HG03135 (cell line): ENCODE measurements around the gene FUT8.

ENCODE experiments used
- ATAC-seq: cut with Tn5 transposase; IDR thresholded peaks from one replicate; pipeline ENCODE4 v1.9.1; 2021; ENCODE audit warnings: mild to moderate bottlenecking, moderate library complexity; ENCODE audit not compliant: unreplicated experiment

Gene FUT8

GRCh38 chr14:65412032-65412846 lies at the start of gene FUT8:
Gene FUT8, plus strand, starts transcription at chr14:65412730. Its CDS starts 148,834 bp downstream, at chr14:65561564.
- ATAC-seq, result peak; percentile 61

DNA sequence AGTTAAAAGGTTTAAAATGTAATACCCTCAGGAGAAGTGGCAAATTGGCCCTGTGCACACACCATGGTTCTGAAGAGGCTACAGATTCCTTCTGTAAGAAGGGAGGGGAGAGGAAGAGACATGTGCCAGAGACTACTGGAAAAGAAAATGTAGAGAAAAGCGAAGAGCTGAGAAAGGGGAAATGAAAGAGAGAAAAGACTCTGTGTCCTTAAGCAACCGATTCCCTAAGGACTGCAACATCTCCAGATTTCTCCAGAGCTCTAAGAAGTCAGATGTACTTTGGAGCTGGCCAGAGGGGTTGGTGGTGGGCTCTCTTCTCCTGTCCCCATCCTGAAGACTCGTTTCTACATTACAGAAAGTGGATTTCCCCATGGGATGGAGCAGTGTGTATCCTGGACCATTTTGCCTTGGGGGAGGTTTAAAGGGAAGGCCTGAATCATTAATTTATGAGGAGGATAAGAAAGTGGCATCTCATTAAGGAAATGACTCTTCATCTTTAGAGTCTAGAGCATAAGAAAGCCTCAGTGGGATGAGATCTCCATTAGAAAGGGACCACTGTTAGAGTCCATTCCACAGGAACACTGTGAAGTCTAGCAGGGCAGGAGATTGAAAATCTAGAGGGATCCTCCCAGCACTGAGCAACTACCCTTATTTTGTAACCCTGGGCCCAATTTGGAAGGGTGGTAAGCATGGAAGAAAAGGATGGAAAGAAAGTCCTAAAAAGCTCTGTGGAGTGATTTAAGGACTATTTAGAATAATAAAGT lies 45.5 kb upstream of the FUT8 start:
- no peak for ATAC-seq

- no peak for ATAC-seq
Measured at GRCh38 chr14:65369560-65369959, 43.0 kb upstream of the FUT8 start.

- ATAC-seq, result no peak
Measured at GRCh38 chr14:65370801-65371248, 41.7 kb upstream of the FUT8 start.

DNA sequence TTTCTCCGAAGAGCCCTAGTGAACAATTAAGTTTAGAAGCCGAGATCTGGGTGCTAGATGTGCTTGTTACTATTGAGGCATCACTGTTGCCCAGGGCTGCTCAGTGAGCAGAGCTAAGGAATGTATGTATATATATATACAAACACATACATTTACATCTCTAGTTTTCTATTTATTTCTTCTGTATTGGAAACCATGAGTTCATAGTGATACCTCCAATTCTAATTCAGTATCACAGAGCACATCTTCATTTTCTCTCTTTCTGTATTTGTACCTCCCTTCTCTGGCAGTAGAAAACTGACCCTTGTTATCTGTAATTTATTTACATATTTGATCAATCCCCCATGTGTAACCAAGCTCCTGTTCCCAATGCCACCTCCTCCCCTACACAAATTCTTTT lies 40.7 kb upstream of the FUT8 start:
- ATAC-seq, result no peak

DNA sequence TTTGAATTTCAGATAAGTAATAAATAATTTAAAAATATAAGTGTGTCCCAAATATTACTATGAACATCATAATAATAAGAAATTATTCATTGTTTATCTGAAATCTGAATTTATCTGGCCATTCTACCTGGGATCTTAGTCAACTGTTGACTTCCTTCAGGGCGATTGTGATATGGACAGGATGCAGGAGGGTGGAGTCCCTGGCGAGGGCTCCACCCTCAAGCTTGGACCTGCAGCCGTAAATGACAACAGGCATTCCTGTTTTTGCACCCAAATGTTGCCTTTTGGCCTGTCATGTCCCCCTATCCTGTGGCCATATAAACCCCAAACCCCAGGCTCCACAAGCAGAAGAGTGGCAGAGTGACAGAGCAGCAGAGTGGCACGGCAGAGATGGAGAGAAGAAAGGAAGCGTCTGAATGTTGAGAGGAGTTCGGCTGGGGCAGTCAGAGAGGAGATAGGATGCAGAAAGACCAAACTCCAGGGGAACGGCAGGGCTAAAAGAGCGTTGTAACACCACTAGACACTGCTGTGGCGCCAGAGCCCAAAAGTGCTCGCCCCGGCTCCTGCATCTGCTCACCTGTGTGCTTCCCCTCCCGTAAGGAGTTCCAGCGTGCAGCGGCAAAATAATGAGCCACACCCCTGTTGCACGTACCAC lies 39.4 kb upstream of the FUT8 start:
- no peak for ATAC-seq

- no peak for ATAC-seq
Measured at GRCh38 chr14:65373671-65374039, 38.9 kb upstream of the FUT8 start.

DNA sequence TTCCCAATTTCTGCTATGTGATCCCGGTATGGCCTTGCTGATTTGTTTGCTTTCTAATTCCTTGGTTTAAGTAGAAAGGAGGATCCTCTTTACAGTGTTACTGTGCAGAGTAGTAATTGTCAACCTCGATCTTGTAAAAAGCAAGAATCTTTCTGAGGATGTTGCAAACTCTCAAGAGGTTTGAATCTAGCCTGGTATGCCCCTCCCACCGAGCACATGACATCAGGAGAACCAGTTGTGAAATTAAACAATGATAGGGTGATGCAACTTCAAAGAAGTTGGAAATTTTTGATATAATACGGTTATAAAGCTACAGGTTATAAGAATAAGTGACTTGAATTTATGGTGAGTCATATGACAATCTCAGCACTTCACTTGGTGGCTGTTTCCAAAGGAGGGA lies 35.0 kb upstream of the FUT8 start:
- no peak for ATAC-seq

DNA sequence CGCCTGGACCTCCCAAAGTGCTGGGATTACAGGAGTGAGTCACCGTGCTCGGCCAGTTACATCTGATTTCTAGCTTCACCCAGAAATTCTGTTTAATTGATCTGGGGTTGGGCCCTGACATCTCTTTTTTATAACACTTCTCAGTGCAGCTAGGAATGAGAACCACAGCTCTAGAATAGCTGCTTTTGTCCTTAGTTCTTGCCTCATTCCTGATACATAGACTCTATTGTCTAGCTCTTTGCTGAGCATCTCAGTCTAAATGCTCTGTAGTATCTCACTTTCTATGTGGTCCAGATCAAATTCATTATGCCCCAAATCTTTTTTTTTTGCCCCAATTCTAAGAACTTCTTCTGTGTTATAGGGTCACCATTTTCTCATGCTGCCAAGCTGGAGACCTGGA lies 29.9 kb upstream of the FUT8 start:
- no peak for ATAC-seq

GRCh38 chr14:65387171-65387570 lies 25.4 kb upstream of the FUT8 start:
- ATAC-seq, result no peak

DNA sequence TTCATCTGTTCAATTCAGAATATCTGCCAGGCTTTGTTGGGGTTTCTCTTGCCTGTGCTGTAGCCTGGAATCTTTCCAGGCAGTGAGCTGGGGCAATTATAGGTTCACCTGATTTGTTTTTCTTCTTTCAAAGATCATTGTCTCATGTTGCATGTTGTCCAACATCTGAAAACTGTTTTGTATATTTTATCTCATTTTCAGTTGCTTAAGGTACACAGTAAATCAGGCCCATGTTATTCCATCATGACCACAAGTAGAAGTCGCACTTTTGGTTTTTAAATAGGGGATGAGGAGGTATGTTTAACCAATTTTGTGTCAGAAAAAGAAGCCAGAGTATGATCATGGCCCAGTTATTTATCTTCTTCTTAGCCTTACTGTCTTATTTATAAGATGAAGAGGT lies 24.9 kb upstream of the FUT8 start:
- ATAC-seq, result no peak

GRCh38 chr14:65392296-65392695 lies 20.2 kb upstream of the FUT8 start:
- ATAC-seq, result no peak

- ATAC-seq, result no peak
Measured at GRCh38 chr14:65396082-65396910, 16.2 kb upstream of the FUT8 start.

DNA sequence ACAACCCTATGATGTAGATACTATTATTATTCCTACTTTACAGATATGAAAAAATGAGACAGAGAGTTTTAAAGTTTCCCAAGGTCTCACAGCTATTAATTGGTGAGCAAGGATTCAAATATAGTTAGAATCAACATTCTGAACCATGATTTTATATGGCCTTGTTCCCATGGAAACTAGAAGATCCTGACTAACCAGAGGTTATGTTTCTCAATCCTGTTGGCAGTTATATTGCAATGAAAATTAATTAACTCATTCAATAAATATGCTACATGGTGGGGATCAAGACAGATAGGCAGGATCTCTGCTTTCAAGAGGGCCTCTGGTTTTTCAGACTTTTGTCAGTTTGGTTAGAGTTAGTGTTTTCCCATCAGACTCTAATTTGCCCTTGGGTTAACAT lies 9.3 kb upstream of the FUT8 start:
- no peak for ATAC-seq

- no peak for ATAC-seq
Measured at GRCh38 chr14:65408113-65408512, 4.4 kb upstream of the FUT8 start.

GRCh38 chr14:65410640-65411039 lies 1.9 kb upstream of the FUT8 start:
- ATAC-seq, result no peak

- peak; percentile 56 for ATAC-seq
Measured at GRCh38 chr14:65411656-65412031, 886 bp upstream of the FUT8 start.

GRCh38 chr14:65412856-65413738 lies 567 bp downstream of the FUT8 start:
- ATAC-seq, result peak; percentile 43

GRCh38 chr14:65413739-65414045 lies 1.2 kb downstream of the FUT8 start:
- ATAC-seq, result no peak

DNA sequence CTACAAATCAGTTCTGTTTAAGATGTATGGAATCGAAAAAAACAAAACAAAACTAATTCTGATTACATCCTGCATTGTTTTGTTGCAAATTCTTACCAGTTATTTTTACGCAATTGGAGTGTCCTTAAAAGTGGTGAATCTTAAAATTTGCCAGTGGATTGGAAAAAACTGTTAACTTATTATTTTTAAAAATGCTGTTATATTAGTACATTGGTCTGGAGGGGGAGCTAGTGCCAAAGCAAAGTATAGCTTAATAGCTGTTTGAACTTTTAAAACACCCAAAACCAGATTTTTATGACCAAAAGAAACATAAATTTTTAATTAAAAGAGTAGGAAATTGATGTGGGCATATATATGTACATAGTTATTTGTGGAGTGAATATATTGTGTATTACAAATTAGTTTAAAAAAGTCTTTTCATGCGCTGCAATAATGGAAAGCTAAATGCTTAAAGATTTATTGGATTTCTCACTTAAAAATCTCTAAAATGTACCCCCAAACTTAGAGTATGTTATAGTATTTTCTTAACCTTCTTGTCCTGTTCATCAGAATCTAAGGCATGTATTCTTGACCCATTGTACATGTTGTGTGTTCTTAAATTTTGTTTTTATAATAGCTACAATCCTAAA lies 2.5 kb downstream of the FUT8 start:
- ATAC-seq, result no peak
